ENCODE measurements around the gene SLCO2A1.

DNA sequence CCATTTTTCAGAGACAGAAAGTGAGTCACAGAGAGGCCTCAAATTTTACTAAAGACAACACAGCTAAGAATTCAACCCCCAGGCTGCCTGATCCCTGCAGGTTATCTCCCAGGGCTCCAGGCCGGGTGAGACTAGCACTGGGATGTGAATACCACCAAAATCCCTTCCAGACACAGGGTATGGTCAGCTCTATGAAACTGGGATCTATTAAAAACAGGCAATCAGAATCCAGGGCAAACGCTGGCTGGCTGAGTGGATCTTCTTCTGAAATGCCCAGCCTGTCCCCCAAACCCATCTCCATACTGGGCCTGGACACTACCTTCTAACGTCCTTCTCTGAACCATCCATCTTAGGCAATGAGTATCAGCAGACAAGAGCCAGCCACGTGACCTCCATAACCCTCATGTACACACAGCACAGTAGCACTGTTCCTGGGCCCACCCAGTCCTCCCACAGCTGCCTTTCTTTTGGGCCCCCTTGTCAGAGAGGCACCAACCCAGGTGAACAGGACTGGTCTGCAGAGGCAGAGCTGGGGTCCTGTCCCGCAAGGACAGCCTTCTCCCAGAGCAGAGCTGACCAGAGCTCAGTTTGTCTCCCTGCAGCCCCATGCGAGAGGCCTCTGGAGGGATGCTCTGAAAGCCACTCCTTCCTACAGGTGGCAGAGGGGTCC is 135.9 kb downstream of the SLCO2A1 start:
- TF ChIP-seq, protein P1, sequence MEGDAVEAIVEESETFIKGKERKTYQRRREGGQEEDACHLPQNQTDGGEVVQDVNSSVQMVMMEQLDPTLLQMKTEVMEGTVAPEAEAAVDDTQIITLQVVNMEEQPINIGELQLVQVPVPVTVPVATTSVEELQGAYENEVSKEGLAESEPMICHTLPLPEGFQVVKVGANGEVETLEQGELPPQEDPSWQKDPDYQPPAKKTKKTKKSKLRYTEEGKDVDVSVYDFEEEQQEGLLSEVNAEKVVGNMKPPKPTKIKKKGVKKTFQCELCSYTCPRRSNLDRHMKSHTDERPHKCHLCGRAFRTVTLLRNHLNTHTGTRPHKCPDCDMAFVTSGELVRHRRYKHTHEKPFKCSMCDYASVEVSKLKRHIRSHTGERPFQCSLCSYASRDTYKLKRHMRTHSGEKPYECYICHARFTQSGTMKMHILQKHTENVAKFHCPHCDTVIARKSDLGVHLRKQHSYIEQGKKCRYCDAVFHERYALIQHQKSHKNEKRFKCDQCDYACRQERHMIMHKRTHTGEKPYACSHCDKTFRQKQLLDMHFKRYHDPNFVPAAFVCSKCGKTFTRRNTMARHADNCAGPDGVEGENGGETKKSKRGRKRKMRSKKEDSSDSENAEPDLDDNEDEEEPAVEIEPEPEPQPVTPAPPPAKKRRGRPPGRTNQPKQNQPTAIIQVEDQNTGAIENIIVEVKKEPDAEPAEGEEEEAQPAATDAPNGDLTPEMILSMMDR (IDR thresholded peaks at IDR 0.05) = no peak
- TF ChIP-seq POLR2AphosphoS5 (IDR thresholded peaks at IDR 0.05) = no peak
- no peak for TF ChIP-seq POLR2A (IDR thresholded peaks at IDR 0.05)

Data from breast epithelium (tissue), 3 donors.